HT1080 (cell line): ENCODE results near the gene FBP2. TPM values are rescaled to one million over a fixed set of nuclear protein-coding genes. Genes with fewer than 3 reads are reported as not detected.
"Not testable (repeated sequence)": the region's sequence is repeated elsewhere in the genome, so short reads cannot be mapped to it uniquely, and the experiment has no call there.

Experiments used
- DNase-seq: peaks from one replicate; pipeline ENCODE4 v3.0.0-alpha.2; 2015; ENCODE audit warnings: low read depth
- total RNA-seq: library from RNA; depleted of rRNA; stranded (reverse); fragments of >200 nt; shearing (Covaris generic); gene quantifications from 2 replicates; pipeline ENCODE4 v1.2.3, GENCODE V29; 2014

The FBP2 gene
- total RNA-seq, 1 experiment from 2014 or later, result not detected

GRCh38 chr9:94606646-94607422, 13.2 kb upstream of the FBP2 start:
- DNase-seq, result no peak

GRCh38 chr9:94603259-94604160, 9.9 kb upstream of the FBP2 start:
- DNase-seq, result peak; percentile 80

- DNase-seq, result no peak
Measured at GRCh38 chr9:94602666-94603065, 9.0 kb upstream of the FBP2 start.

GRCh38 chr9:94600715-94601114, 7.1 kb upstream of the FBP2 start:
- DNase-seq, result no peak

- no peak for DNase-seq
Measured at GRCh38 chr9:94600258-94600657, 6.6 kb upstream of the FBP2 start.

- DNase-seq, result no peak
Measured at GRCh38 chr9:94599102-94599501, 5.5 kb upstream of the FBP2 start.

GRCh38 chr9:94592683-94593082, 941 bp downstream of the FBP2 start:
- not testable (repeated sequence) for DNase-seq

GRCh38 chr9:94591876-94592275, 1.7 kb downstream of the FBP2 start:
- no peak for DNase-seq

- not testable (repeated sequence) for DNase-seq
Measured at GRCh38 chr9:94591046-94591545, 2.5 kb downstream of the FBP2 start.

- DNase-seq, result no peak
Measured at GRCh38 chr9:94588681-94589080, 4.9 kb downstream of the FBP2 start.

GRCh38 chr9:94586814-94587213, 6.8 kb downstream of the FBP2 start:
- peak; percentile 78 for DNase-seq

GRCh38 chr9:94586316-94586715, 7.3 kb downstream of the FBP2 start:
- no peak for DNase-seq

GRCh38 chr9:94584555-94584954, 9.1 kb downstream of the FBP2 start:
- DNase-seq, result no peak

- peak; percentile 24 for DNase-seq
Measured at GRCh38 chr9:94581728-94582127, 11.9 kb downstream of the FBP2 start.

GRCh38 chr9:94577571-94577970, 16.1 kb downstream of the FBP2 start:
- DNase-seq, result no peak

- no peak for DNase-seq
Measured at GRCh38 chr9:94577036-94577435, 16.6 kb downstream of the FBP2 start.

GRCh38 chr9:94576131-94576530, 17.5 kb downstream of the FBP2 start:
- DNase-seq, result no peak

- no peak for DNase-seq
Measured at GRCh38 chr9:94568972-94569712, 24.5 kb downstream of the FBP2 start.

GRCh38 chr9:94568250-94568889, 25.3 kb downstream of the FBP2 start:
- DNase-seq, result no peak

GRCh38 chr9:94567271-94567670, 26.4 kb downstream of the FBP2 start:
- DNase-seq, result no peak

GRCh38 chr9:94566550-94566949, 27.1 kb downstream of the FBP2 start:
- DNase-seq, result no peak
